ENCODE results near the gene OR5D18. TPM values are rescaled to one million over a fixed set of nuclear protein-coding genes. Genes with fewer than 3 reads are reported as not detected.

The OR5D18 gene
- polyA plus RNA-seq (2013), result not detected

DNA sequence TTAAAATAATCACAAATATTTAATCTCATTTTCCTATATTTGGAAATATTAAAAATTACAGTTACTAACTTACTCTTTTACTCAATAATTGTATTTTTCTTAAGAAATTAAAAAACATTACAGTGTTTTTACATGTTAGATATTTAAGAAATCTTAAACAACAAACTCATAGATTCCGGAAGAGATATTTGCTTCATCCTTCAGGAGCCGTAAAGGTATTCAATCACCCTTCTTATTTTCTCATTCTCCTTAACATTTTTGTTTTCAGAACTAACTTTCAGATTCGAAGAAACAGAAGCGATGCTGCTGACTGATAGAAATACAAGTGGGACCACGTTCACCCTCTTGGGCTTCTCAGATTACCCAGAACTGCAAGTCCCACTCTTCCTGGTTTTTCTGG, at the start of gene OR5D18:
TSS of gene OR5D18 (plus strand) at position 301 of the 400 bp plus-strand sequence. CDS start at position 301, 0 bp downstream.
- Histone ChIP-seq H3K36me3 (ENCODE audit: control insufficient read depth in 4 of 4, insufficient read depth in 4 of 4, low read length in 3 of 4) (no peaks in the 10 kb centered on the region), H3K4me3 (ENCODE audit: control insufficient read depth in 1 of 7, extremely low read depth in 1 of 7, insufficient read depth in 4 of 7, low read depth in 2 of 7, low read length in 6 of 7) (no peak within 1 kb of the TSS), H3K27me3 (replicated peaks in 2 of 5; ENCODE audit: control insufficient read depth in 4 of 5, insufficient read depth in 5 of 5, low read length in 4 of 5) (no peaks in the 10 kb centered on the region), H3K4me1 (ENCODE audit: control extremely low read depth in 1 of 4, control insufficient read depth in 4 of 4, insufficient read depth in 4 of 4, low read length in 3 of 4) (no peaks in the 10 kb centered on the region), H3K27ac (ENCODE audit: insufficient read depth in 1 of 2, low read depth in 1 of 2, low read length in 2 of 2, poor library complexity in 1 of 2, severe bottlenecking in 2 of 2) (no peak within 1 kb of the TSS), H3K9me3 (ENCODE audit: control extremely low read depth in 1 of 5, control insufficient read depth in 4 of 5, insufficient read depth in 2 of 5, low read depth in 1 of 5, low read length in 4 of 5) (peaks cover 0 to 3% (median 0%) of the 10 kb centered on the region in 5 experiments)
- WGBS (ENCODE audit: insufficient coverage), result 93% methylated on average over 3 of the region's 5 CpGs
- no peak for DNase-seq
- ChIA-PET POLR2A (no interaction called here), CTCF (no interaction called here)

GRCh38 chr11:55773138-55773537, 46.3 kb upstream of the OR5D18 start, which contains the start of gene OR5D13:
TSS of gene OR5D13 (plus strand) at chr11:55773438. CDS start at chr11:55773438, 0 bp downstream.
- H3K4me1 ChIP-seq (ENCODE audit: control extremely low read depth in 1 of 4, control insufficient read depth in 4 of 4, insufficient read depth in 4 of 4, low read length in 3 of 4), result no peaks in the 10 kb centered on the region
- no peak for DNase-seq
- no peaks in the 10 kb centered on the region for H3K36me3 ChIP-seq (ENCODE audit: control insufficient read depth in 4 of 4, insufficient read depth in 4 of 4, low read length in 3 of 4)
- no peak within 1 kb of the TSS for H3K4me3 ChIP-seq (ENCODE audit: control insufficient read depth in 1 of 7, extremely low read depth in 1 of 7, insufficient read depth in 4 of 7, low read depth in 2 of 7, low read length in 6 of 7)
- H3K9me3 ChIP-seq (ENCODE audit: control extremely low read depth in 1 of 5, control insufficient read depth in 4 of 5, insufficient read depth in 2 of 5, low read depth in 1 of 5, low read length in 4 of 5), result no peaks in the 10 kb centered on the region
- POLR2A ChIA-PET, result no interaction called here
- CTCF ChIA-PET, result no interaction called here
- H3K27ac ChIP-seq (ENCODE audit: insufficient read depth in 1 of 2, low read depth in 1 of 2, low read length in 2 of 2, poor library complexity in 1 of 2, severe bottlenecking in 2 of 2), result no peak within 1 kb of the TSS
- no peaks in the 10 kb centered on the region for H3K27me3 ChIP-seq (replicated peaks in 2 of 5; ENCODE audit: control insufficient read depth in 4 of 5, insufficient read depth in 5 of 5, low read length in 4 of 5)

- Histone ChIP-seq H3K36me3 (ENCODE audit: control insufficient read depth in 4 of 4, insufficient read depth in 4 of 4, low read length in 3 of 4) (no peaks in the 10 kb centered on the region), H3K4me3 (ENCODE audit: control insufficient read depth in 1 of 7, extremely low read depth in 1 of 7, insufficient read depth in 4 of 7, low read depth in 2 of 7, low read length in 6 of 7) (no peak overlapping the region), H3K27ac (ENCODE audit: insufficient read depth in 1 of 2, low read depth in 1 of 2, low read length in 2 of 2, poor library complexity in 1 of 2, severe bottlenecking in 2 of 2) (no peak overlapping the region), H3K27me3 (replicated peaks in 2 of 5; ENCODE audit: control insufficient read depth in 4 of 5, insufficient read depth in 5 of 5, low read length in 4 of 5) (no peaks in the 10 kb centered on the region), H3K4me1 (ENCODE audit: control extremely low read depth in 1 of 4, control insufficient read depth in 4 of 4, insufficient read depth in 4 of 4, low read length in 3 of 4) (no peaks in the 10 kb centered on the region), H3K9me3 (ENCODE audit: control extremely low read depth in 1 of 5, control insufficient read depth in 4 of 5, insufficient read depth in 2 of 5, low read depth in 1 of 5, low read length in 4 of 5) (peaks cover 0 to 3% (median 0%) of the 10 kb centered on the region in 5 experiments)
- ChIA-PET POLR2A (no interaction called here), CTCF (no interaction called here)
- DNase-seq, result no peak
- WGBS (ENCODE audit: insufficient coverage), result no CpG with 5 or more reads among the region's 1 CpG
Observed at GRCh38 chr11:55791606-55792005, 27.8 kb upstream of the OR5D18 start.

DNA sequence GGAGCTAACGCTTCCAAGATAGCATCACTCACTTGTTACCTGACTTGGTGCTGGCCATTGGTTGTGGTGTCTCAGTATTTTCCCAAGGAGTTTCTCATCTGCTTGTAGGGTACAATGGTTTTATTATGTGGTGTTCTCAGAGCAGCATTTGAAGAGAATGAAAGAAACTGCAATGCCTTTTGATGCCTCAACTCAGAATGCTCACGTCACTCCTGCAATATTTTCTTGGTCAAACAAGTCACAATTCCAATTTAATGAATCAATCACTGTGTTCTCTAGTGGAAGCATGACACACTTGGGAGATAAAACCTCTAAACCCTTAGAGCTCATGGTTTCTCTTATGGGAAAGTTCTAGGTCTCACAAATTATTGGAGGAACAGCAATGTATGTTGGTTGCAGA, 26.1 kb upstream of the OR5D18 start:
- H3K36me3 ChIP-seq (ENCODE audit: control insufficient read depth in 4 of 4, insufficient read depth in 4 of 4, low read length in 3 of 4), result no peaks in the 10 kb centered on the region
- CTCF ChIA-PET, result no interaction called here
- no peaks in the 10 kb centered on the region for H3K27me3 ChIP-seq (replicated peaks in 2 of 5; ENCODE audit: control insufficient read depth in 4 of 5, insufficient read depth in 5 of 5, low read length in 4 of 5)
- H3K27ac ChIP-seq (ENCODE audit: insufficient read depth in 1 of 2, low read depth in 1 of 2, low read length in 2 of 2, poor library complexity in 1 of 2, severe bottlenecking in 2 of 2), result no peak overlapping the region
- WGBS (ENCODE audit: insufficient coverage), result 80% methylated on average over 2 of the region's 2 CpGs
- H3K9me3 ChIP-seq (ENCODE audit: control extremely low read depth in 1 of 5, control insufficient read depth in 4 of 5, insufficient read depth in 2 of 5, low read depth in 1 of 5, low read length in 4 of 5), result peaks cover 0 to 3% (median 0%) of the 10 kb centered on the region in 5 experiments
- H3K4me1 ChIP-seq (ENCODE audit: control extremely low read depth in 1 of 4, control insufficient read depth in 4 of 4, insufficient read depth in 4 of 4, low read length in 3 of 4), result no peaks in the 10 kb centered on the region
- H3K4me3 ChIP-seq (ENCODE audit: control insufficient read depth in 1 of 7, extremely low read depth in 1 of 7, insufficient read depth in 4 of 7, low read depth in 2 of 7, low read length in 6 of 7), result no peak overlapping the region
- DNase-seq, result no peak
- POLR2A ChIA-PET, result no interaction called here

DNA sequence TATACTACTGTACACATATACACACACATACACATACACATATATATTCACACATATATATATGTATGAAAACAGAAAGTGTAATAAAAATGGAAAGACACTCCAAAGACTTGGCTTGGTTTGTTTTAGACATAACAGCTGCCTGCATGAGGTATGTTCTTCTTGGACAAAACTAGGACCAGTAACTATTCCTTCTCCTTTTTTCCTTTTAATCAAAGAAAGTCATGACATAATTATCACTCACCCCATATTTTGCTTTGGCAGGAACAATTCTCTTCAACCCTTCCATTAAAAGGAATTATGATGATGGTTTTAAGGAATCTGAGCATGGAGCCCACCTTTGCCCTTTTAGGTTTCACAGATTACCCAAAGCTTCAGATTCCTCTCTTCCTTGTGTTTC, 24.2 kb upstream of the OR5D18 start, which contains the start of gene OR5D14:
TSS of gene OR5D14 (plus strand) at position 301 of the 400 bp plus-strand sequence. CDS start at position 301, 0 bp downstream.
- DNase-seq, result no peak
- Histone ChIP-seq H3K36me3 (ENCODE audit: control insufficient read depth in 4 of 4, insufficient read depth in 4 of 4, low read length in 3 of 4) (no peaks in the 10 kb centered on the region), H3K4me3 (ENCODE audit: control insufficient read depth in 1 of 7, extremely low read depth in 1 of 7, insufficient read depth in 4 of 7, low read depth in 2 of 7, low read length in 6 of 7) (no peak within 1 kb of the TSS), H3K27ac (ENCODE audit: insufficient read depth in 1 of 2, low read depth in 1 of 2, low read length in 2 of 2, poor library complexity in 1 of 2, severe bottlenecking in 2 of 2) (no peak within 1 kb of the TSS), H3K9me3 (ENCODE audit: control extremely low read depth in 1 of 5, control insufficient read depth in 4 of 5, insufficient read depth in 2 of 5, low read depth in 1 of 5, low read length in 4 of 5) (peaks cover 0 to 2% (median 0%) of the 10 kb centered on the region in 5 experiments), H3K4me1 (ENCODE audit: control extremely low read depth in 1 of 4, control insufficient read depth in 4 of 4, insufficient read depth in 4 of 4, low read length in 3 of 4) (no peaks in the 10 kb centered on the region), H3K27me3 (replicated peaks in 2 of 5; ENCODE audit: control insufficient read depth in 4 of 5, insufficient read depth in 5 of 5, low read length in 4 of 5) (no peaks in the 10 kb centered on the region)
- POLR2A ChIA-PET, result no interaction called here
- CTCF ChIA-PET, result no interaction called here

- no peak overlapping the region for H3K4me3 ChIP-seq (ENCODE audit: control insufficient read depth in 1 of 7, extremely low read depth in 1 of 7, insufficient read depth in 4 of 7, low read depth in 2 of 7, low read length in 6 of 7)
- H3K27me3 ChIP-seq (replicated peaks in 2 of 5; ENCODE audit: control insufficient read depth in 4 of 5, insufficient read depth in 5 of 5, low read length in 4 of 5), result no peaks in the 10 kb centered on the region
- ChIA-PET POLR2A (no interaction called here), CTCF (no interaction called here)
- no peaks in the 10 kb centered on the region for H3K36me3 ChIP-seq (ENCODE audit: control insufficient read depth in 4 of 4, insufficient read depth in 4 of 4, low read length in 3 of 4)
- no peak for DNase-seq
- WGBS (ENCODE audit: insufficient coverage), result no CpG with 5 or more reads among the region's 1 CpG
- no peak overlapping the region for H3K27ac ChIP-seq (ENCODE audit: insufficient read depth in 1 of 2, low read depth in 1 of 2, low read length in 2 of 2, poor library complexity in 1 of 2, severe bottlenecking in 2 of 2)
- H3K9me3 ChIP-seq (ENCODE audit: control extremely low read depth in 1 of 5, control insufficient read depth in 4 of 5, insufficient read depth in 2 of 5, low read depth in 1 of 5, low read length in 4 of 5), result peaks cover 0 to 5% (median 0%) of the 10 kb centered on the region in 5 experiments
- H3K4me1 ChIP-seq (ENCODE audit: control extremely low read depth in 1 of 4, control insufficient read depth in 4 of 4, insufficient read depth in 4 of 4, low read length in 3 of 4), result no peaks in the 10 kb centered on the region
Observed at GRCh38 chr11:55806248-55806647, 13.2 kb upstream of the OR5D18 start.

DNA sequence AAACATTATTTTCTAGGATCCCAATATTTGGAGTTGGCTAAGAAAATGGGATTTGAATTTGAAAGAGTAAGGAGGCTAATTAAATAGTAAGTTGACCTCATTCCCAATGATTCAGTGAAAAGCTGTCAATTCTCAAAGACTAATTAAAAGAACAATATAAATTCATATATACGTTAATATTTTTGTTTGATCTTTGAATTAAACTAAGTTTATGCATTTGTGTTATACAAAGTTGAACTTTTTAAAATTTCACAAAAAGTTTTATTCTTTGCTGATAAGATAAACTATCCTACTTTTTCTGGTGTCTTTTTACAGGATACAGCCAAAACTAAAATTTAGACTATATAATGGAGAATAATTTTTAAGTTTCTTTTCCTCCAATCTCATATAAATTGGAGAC, 8.4 kb upstream of the OR5D18 start, which contains the start of gene OR5L1:
TSS of gene OR5L1 (plus strand) at position 301 of the 400 bp plus-strand sequence. CDS start 100 bp downstream, outside the sequence.
- Histone ChIP-seq H3K27ac (ENCODE audit: insufficient read depth in 1 of 2, low read depth in 1 of 2, low read length in 2 of 2, poor library complexity in 1 of 2, severe bottlenecking in 2 of 2) (no peak within 1 kb of the TSS), H3K9me3 (ENCODE audit: control extremely low read depth in 1 of 5, control insufficient read depth in 4 of 5, insufficient read depth in 2 of 5, low read depth in 1 of 5, low read length in 4 of 5) (peaks cover 0 to 3% (median 0%) of the 10 kb centered on the region in 5 experiments), H3K27me3 (replicated peaks in 2 of 5; ENCODE audit: control insufficient read depth in 4 of 5, insufficient read depth in 5 of 5, low read length in 4 of 5) (no peaks in the 10 kb centered on the region), H3K4me3 (ENCODE audit: control insufficient read depth in 1 of 7, extremely low read depth in 1 of 7, insufficient read depth in 4 of 7, low read depth in 2 of 7, low read length in 6 of 7) (no peak within 1 kb of the TSS), H3K36me3 (ENCODE audit: control insufficient read depth in 4 of 4, insufficient read depth in 4 of 4, low read length in 3 of 4) (no peaks in the 10 kb centered on the region), H3K4me1 (ENCODE audit: control extremely low read depth in 1 of 4, control insufficient read depth in 4 of 4, insufficient read depth in 4 of 4, low read length in 3 of 4) (no peaks in the 10 kb centered on the region)
- no peak for DNase-seq
- ChIA-PET CTCF (no interaction called here), POLR2A (no interaction called here)
- no CpG with 5 or more reads among the region's 1 CpG for WGBS (ENCODE audit: insufficient coverage)
